Activated naive CD8-positive, alpha-beta T cell treated with anti-CD3 and anti-CD28 coated beads, Interleukin-2, amount 50 U/mL, for 24 hours (primary cell): ENCODE measurements around the gene SNAP47.

Experiments
- ATAC-seq: fragments of 150-1000 bp; cut with Tn5 transposase; one replicate; pipeline ENCODE4 v1.10.0; 2021
- DNase-seq: peaks from one replicate; pipeline ENCODE4 v3.0.0; 2021
- H3K27ac Mint-ChIP-seq: one replicate; pipeline ENCODE4 v1.8.0; 2021; ENCODE audit warnings: mild to moderate bottlenecking, mixed read lengths
- H3K27me3 Mint-ChIP-seq: one replicate; pipeline ENCODE4 v1.8.0; 2021; ENCODE audit warnings: mixed read lengths
- H3K36me3 Mint-ChIP-seq: one replicate; pipeline ENCODE4 v1.8.0; 2021; ENCODE audit warnings: low read depth, mixed read lengths
- H3K4me1 Mint-ChIP-seq: one replicate; pipeline ENCODE4 v1.8.0; 2021; ENCODE audit warnings: mixed read lengths
- H3K4me3 Mint-ChIP-seq: one replicate; pipeline ENCODE4 v1.8.0; 2021; ENCODE audit warnings: mild to moderate bottlenecking, moderate library complexity, mixed read lengths
- H3K9me3 Mint-ChIP-seq: one replicate; pipeline ENCODE4 v1.8.0; 2021; ENCODE audit warnings: mixed read lengths

SNAP47 gene

GRCh38 chr1:227774821-227775661 is 39.8 kb downstream of the SNAP47 start:
- Mint-ChIP-seq H3K9me3 (no peaks in the 10 kb centered on the region), H3K4me3 (no peak overlapping the region), H3K4me1 (peaks cover 23% of the 10 kb centered on the region), H3K27ac (no peak overlapping the region), H3K36me3 (peaks cover 7% of the 10 kb centered on the region), H3K27me3 (no peaks in the 10 kb centered on the region)
- ATAC-seq (no peak), DNase-seq (no peak)

DNA sequence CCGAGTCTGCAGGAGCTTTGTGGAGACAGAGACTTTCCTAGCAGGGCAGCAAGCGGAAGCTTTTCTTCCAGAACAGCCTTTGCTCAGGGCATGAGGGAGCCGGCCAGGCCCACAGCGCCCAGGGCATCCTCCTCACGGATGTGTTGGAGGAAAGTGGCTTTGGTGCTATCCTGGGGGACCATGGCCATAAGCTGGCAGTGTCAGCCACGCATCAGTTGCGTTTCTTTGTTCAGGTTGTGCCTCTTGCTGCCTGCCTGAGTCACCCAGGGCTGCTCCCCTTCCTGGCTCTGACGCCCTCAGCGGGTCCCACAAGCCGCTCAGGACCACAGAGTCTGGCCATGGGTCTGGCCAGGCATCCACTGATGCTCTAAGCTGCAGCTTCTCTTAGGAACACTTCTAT is 40.6 kb downstream of the SNAP47 start:
- ATAC-seq (no peak), DNase-seq (no peak)
- peaks cover 7% of the 10 kb centered on the region for H3K36me3 Mint-ChIP-seq
- H3K9me3 Mint-ChIP-seq: no peaks in the 10 kb centered on the region
- no peak overlapping the region for H3K4me3 Mint-ChIP-seq
- no peak overlapping the region for H3K27ac Mint-ChIP-seq
- no peaks in the 10 kb centered on the region for H3K27me3 Mint-ChIP-seq
- H3K4me1 Mint-ChIP-seq: peaks cover 23% of the 10 kb centered on the region

DNA sequence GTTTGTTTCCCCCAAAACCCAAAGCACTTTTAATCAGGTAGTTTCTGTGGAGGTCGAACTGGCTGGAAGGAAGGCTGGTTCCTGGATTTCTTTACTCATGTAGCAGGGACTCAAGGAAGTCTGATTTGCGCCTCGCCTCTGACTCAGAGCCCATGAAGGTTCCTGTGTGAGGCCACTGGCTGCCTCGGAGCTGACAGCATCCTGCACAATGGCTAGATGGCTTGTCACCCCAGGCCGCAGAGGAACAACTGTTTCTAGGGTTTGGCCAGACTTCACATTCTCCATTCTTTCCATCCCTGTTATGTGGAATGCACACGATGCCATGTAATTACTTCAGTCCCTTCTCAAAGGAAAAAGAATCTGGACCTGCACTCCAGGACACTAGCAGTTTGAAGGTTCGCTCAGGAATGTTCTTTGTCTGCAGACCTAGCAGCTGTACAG is 41.1 kb downstream of the SNAP47 start:
- Mint-ChIP-seq H3K4me3 (no peak overlapping the region), H3K27ac (no peak overlapping the region), H3K27me3 (no peaks in the 10 kb centered on the region), H3K36me3 (peaks cover 7% of the 10 kb centered on the region), H3K9me3 (no peaks in the 10 kb centered on the region), H3K4me1 (peaks cover 23% of the 10 kb centered on the region)
- ATAC-seq: no peak
- no peak for DNase-seq

DNA sequence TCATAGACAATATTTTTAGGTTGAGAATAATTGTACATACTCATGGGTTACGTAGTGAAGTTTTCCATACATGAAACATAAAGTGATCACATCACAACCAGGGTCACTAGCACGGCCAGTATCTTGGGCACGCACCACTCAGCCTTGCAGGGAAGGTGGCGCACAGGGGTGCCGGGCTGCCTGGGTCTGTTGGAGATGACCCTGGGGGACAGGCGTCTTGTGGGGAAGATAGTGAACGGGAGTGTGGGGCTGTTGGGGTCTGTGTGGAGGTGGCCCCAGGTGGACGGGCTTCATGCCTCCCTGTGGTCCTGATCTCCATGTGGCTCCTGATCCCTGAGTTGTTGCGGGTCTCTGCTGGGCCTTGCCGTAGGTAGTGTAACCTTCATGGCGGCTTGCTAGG is 41.9 kb downstream of the SNAP47 start:
- no peaks in the 10 kb centered on the region for H3K9me3 Mint-ChIP-seq
- ATAC-seq (no peak), DNase-seq (no peak)
- peaks cover 7% of the 10 kb centered on the region for H3K36me3 Mint-ChIP-seq
- H3K27ac Mint-ChIP-seq: no peak overlapping the region
- no peak overlapping the region for H3K4me3 Mint-ChIP-seq
- no peaks in the 10 kb centered on the region for H3K27me3 Mint-ChIP-seq
- peaks cover 21% of the 10 kb centered on the region for H3K4me1 Mint-ChIP-seq

DNA sequence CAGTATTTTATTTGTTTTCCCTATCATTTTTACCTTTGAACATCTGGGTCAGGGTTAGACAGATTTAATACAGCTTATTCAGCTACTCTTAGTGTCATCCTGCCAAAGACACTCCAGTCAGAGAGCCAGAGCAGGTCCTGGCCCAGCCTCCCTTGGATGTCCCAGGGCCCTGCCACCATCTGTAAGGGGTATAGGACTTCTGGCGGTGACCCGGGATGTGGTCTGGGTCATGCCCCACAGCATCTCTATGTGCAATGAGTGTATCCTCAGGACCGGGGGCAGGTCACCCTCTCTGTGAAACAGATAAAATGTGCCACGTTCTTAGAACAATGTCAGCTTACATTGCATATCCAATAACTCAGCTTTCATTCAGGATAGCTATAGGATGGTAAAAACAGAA is 42.4 kb downstream of the SNAP47 start:
- H3K9me3 Mint-ChIP-seq: no peaks in the 10 kb centered on the region
- H3K4me1 Mint-ChIP-seq: peaks cover 17% of the 10 kb centered on the region
- H3K27ac Mint-ChIP-seq: no peak overlapping the region
- no peak overlapping the region for H3K4me3 Mint-ChIP-seq
- no peak for ATAC-seq
- no peaks in the 10 kb centered on the region for H3K27me3 Mint-ChIP-seq
- peaks cover 8% of the 10 kb centered on the region for H3K36me3 Mint-ChIP-seq
- DNase-seq: no peak

DNA sequence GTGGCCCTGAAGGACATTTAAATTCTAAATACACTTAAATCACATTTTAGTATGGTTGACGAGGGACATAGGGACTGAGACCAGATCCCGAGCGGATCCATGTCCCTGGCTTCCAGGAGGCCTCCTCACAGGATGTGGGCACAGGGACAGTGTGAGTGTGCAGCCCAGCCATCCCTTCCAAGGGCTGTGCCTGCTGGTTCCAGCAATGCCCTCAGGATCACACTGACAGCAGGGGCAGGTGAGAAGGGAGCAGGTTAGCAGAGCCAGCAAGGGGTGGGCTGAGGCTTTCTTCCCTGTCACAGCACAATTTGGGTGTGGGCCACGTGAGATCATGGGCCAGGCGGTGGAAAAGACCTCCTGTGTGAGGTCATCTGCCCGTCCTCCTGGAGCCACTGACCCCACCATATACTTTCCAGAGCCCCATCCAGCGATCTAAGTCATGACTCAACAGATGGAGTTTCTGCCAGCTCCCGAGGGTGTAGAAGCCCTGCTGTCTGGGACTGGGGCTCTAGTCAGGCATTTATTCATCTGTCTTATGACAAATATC is 43.2 kb downstream of the SNAP47 start:
- ATAC-seq: no peak
- no peak for DNase-seq
- no peak overlapping the region for H3K4me3 Mint-ChIP-seq
- H3K27ac Mint-ChIP-seq: no peak overlapping the region
- no peaks in the 10 kb centered on the region for H3K27me3 Mint-ChIP-seq
- H3K4me1 Mint-ChIP-seq: peaks cover 10% of the 10 kb centered on the region
- no peaks in the 10 kb centered on the region for H3K9me3 Mint-ChIP-seq
- H3K36me3 Mint-ChIP-seq: peaks cover 8% of the 10 kb centered on the region

- H3K36me3 Mint-ChIP-seq: peaks cover 5% of the 10 kb centered on the region
- DNase-seq (no peak), ATAC-seq (no peak)
- no peak overlapping the region for H3K27ac Mint-ChIP-seq
- no peak overlapping the region for H3K4me3 Mint-ChIP-seq
- H3K9me3 Mint-ChIP-seq: no peaks in the 10 kb centered on the region
- peaks cover 5% of the 10 kb centered on the region for H3K4me1 Mint-ChIP-seq
- no peaks in the 10 kb centered on the region for H3K27me3 Mint-ChIP-seq
These were observed 43.8 kb downstream of the SNAP47 start for GRCh38 chr1:227779021-227779441.

GRCh38 chr1:227779685-227780084 is 44.5 kb downstream of the SNAP47 start:
- ATAC-seq (no peak), DNase-seq (no peak)
- Mint-ChIP-seq H3K36me3 (peaks cover 5% of the 10 kb centered on the region), H3K4me1 (no peaks in the 10 kb centered on the region), H3K4me3 (no peak overlapping the region), H3K27ac (no peak overlapping the region), H3K9me3 (no peaks in the 10 kb centered on the region), H3K27me3 (no peaks in the 10 kb centered on the region)

DNA sequence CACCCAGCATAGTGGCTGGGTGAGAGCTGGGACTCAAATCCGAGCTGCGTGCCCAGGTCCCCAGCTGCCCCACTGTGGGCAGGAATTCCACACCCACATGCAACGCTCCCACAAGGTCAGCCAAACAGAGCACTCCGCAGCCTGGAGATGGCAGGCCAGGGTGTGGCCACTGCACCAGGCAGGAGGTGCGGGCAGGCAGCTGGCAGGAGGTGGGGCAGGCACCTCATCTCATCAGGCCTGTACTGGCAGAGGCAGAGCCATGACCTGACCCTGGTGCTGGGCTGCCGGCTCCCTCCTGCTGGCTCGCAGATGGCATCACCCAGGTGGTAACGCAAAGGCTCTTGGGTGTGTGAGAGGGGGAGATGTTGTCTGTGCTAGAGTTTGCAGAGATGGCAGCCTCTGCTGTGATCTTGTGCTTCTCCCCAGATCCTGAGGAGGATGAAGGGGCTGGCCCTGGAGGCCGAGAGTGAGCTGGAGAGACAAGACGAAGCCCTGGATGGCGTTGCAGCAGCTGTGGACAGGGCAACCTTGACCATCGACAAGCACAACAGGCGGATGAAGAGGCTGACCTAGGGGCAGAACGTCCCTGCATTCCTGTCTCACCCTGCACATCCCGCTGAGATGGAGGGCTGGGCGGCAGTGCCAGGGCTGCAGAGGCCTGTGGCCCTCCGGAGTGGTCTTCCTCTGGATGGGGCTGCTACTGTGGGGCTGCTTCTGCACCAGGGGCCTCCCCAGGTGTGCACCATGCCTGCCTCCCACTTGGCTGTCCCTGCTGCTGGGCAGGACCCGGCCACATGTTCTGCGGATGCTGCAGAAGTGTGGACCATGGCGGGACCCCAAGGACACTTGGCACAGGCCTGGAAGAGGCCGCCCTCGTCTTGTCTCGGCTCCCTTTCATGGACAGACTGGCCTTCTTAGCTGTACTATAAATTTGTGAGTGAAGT is 45.1 kb downstream of the SNAP47 start:
- H3K4me3 Mint-ChIP-seq: no peak overlapping the region
- H3K4me1 Mint-ChIP-seq: peaks cover under 1% of the 10 kb centered on the region
- H3K27ac Mint-ChIP-seq: no peak overlapping the region
- H3K36me3 Mint-ChIP-seq: peaks cover 5% of the 10 kb centered on the region
- ATAC-seq: no peak
- no peaks in the 10 kb centered on the region for H3K27me3 Mint-ChIP-seq
- H3K9me3 Mint-ChIP-seq: no peaks in the 10 kb centered on the region
- no peak for DNase-seq

GRCh38 chr1:227781314-227781930 is 46.2 kb downstream of the SNAP47 start:
- peaks cover 8% of the 10 kb centered on the region for H3K4me1 Mint-ChIP-seq
- ATAC-seq: no peak
- no peak overlapping the region for H3K4me3 Mint-ChIP-seq
- no peak overlapping the region for H3K27ac Mint-ChIP-seq
- H3K9me3 Mint-ChIP-seq: no peaks in the 10 kb centered on the region
- no peak for DNase-seq
- H3K36me3 Mint-ChIP-seq: peaks cover 5% of the 10 kb centered on the region
- no peaks in the 10 kb centered on the region for H3K27me3 Mint-ChIP-seq

- no peak overlapping the region for H3K27ac Mint-ChIP-seq
- H3K9me3 Mint-ChIP-seq: no peaks in the 10 kb centered on the region
- DNase-seq: no peak
- peaks cover 5% of the 10 kb centered on the region for H3K36me3 Mint-ChIP-seq
- ATAC-seq: no peak
- peaks cover 13% of the 10 kb centered on the region for H3K4me1 Mint-ChIP-seq
- H3K4me3 Mint-ChIP-seq: no peak overlapping the region
- H3K27me3 Mint-ChIP-seq: peaks cover 3% of the 10 kb centered on the region
These were observed 47.0 kb downstream of the SNAP47 start for GRCh38 chr1:227782226-227782625.

DNA sequence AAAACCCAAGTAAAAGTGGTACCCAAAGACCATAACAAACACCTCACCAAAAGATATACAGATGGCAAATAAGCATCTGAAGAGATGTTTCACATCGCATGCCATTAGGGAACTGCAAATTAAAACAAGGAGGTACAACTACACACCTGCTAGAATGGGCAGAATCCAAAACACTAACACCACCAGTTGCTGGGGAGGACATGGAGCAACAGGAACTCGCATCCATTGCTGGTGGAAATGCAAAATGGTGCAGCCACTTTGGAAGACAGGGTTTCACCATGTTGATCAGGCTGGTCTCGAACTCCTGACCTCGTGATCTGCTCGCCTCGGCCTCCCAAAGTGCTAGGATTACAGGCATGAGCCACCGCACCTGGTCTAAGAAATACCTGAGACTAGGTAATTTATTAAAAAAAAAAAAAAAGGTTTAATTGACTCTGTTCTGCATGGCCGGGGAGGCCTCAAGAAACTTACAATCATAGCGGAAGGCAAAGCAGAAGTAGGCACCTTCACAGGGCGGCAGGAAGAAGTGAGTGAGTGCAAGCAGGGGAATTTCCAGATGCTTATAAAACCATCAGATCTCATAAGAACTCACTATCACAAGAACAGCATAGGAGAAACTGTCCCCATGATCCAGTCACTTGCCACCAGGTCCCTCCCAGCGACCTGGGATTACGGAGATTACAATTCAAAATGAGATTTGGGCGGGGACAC is 50.0 kb downstream of the SNAP47 start:
- Mint-ChIP-seq H3K4me3 (no peak overlapping the region), H3K27me3 (peaks cover 3% of the 10 kb centered on the region), H3K9me3 (no peaks in the 10 kb centered on the region), H3K36me3 (peaks cover 3% of the 10 kb centered on the region), H3K4me1 (peaks cover 18% of the 10 kb centered on the region), H3K27ac (no peak overlapping the region)
- ATAC-seq (no peak), DNase-seq (no peak)

GRCh38 chr1:227785805-227786671 is 50.8 kb downstream of the SNAP47 start:
- peaks cover 3% of the 10 kb centered on the region for H3K36me3 Mint-ChIP-seq
- peaks cover 3% of the 10 kb centered on the region for H3K27me3 Mint-ChIP-seq
- no peak overlapping the region for H3K27ac Mint-ChIP-seq
- DNase-seq (no peak), ATAC-seq (no peak)
- H3K4me1 Mint-ChIP-seq: peaks cover 18% of the 10 kb centered on the region
- H3K4me3 Mint-ChIP-seq: peak overlapping the region; percentile 17
- H3K9me3 Mint-ChIP-seq: no peaks in the 10 kb centered on the region
